ENCODE results near the gene LNX2.

LNX2 gene

GRCh38 chr13:27588405-27588804 is 31.9 kb downstream of the LNX2 start:
- H3F3A ChIP-seq (ENCODE audit: insufficient read depth, low read length), result 0 out of 2 replicates have a peak, but pooled peaks cover 3% of the 10 kb centered on the region
- H2AFZ ChIP-seq (ENCODE audit: low read length), result no peak overlapping the region
- no peak for TF ChIP-seq EZH2 (IDR thresholded peaks at IDR 0.05; ENCODE audit: borderline replicate concordance, low read length)
- no peak for TF ChIP-seq CTCF (IDR thresholded peaks at IDR 0.05; ENCODE audit: low read length)
- no peaks in the 10 kb centered on the region for H3K9me2 ChIP-seq (ENCODE audit: low read depth, low read length)
- no peak overlapping the region for H3K4me3 ChIP-seq (ENCODE audit: low read depth, low read length, poor library complexity, severe bottlenecking)
- peaks cover 5% of the 10 kb centered on the region for H3K4me1 ChIP-seq (ENCODE audit: insufficient read depth, low read length, severe bottlenecking)
- no peak overlapping the region for H3K27ac ChIP-seq (ENCODE audit: low read depth, low read length, poor library complexity, severe bottlenecking)
- H3K27me3 ChIP-seq (ENCODE audit: insufficient read depth, low read length), result no peaks in the 10 kb centered on the region
- no peaks in the 10 kb centered on the region for H3K36me3 ChIP-seq (ENCODE audit: insufficient read depth, low read length)
- H3K4me2 ChIP-seq (ENCODE audit: low read length), result no peak overlapping the region
- H3K9ac ChIP-seq (ENCODE audit: low read length), result no peak overlapping the region
- 0 out of 2 replicates have a peak, but pooled peaks cover 2% of the 10 kb centered on the region for H3K9me3 ChIP-seq (ENCODE audit: low read length)
- no peaks in the 10 kb centered on the region for H4K20me1 ChIP-seq (ENCODE audit: insufficient read depth, low read length)
- H3K79me2 ChIP-seq (ENCODE audit: insufficient read depth, low read length), result no peaks in the 10 kb centered on the region; the same call in 1 of the 2 replicates

GRCh38 chr13:27587095-27587746 is 33.1 kb downstream of the LNX2 start:
- no peaks in the 10 kb centered on the region; the same call in 1 of the 2 replicates for H3K79me2 ChIP-seq (ENCODE audit: insufficient read depth, low read length)
- H3K27ac ChIP-seq (ENCODE audit: low read depth, low read length, poor library complexity, severe bottlenecking), result no peak overlapping the region
- 0 out of 2 replicates have a peak, but pooled peaks cover 3% of the 10 kb centered on the region for H3F3A ChIP-seq (ENCODE audit: insufficient read depth, low read length)
- no peak overlapping the region for H3K4me2 ChIP-seq (ENCODE audit: low read length)
- TF ChIP-seq CTCF (IDR thresholded peaks at IDR 0.05; ENCODE audit: low read length) (no peak), EZH2 (IDR thresholded peaks at IDR 0.05; ENCODE audit: borderline replicate concordance, low read length) (no peak)
- H3K9me3 ChIP-seq (ENCODE audit: low read length), result 0 out of 2 replicates have a peak, but pooled peaks cover 2% of the 10 kb centered on the region
- H2AFZ ChIP-seq (ENCODE audit: low read length), result no peak overlapping the region
- no peaks in the 10 kb centered on the region for H3K9me2 ChIP-seq (ENCODE audit: low read depth, low read length)
- no peak overlapping the region for H3K9ac ChIP-seq (ENCODE audit: low read length)
- H4K20me1 ChIP-seq (ENCODE audit: insufficient read depth, low read length), result no peaks in the 10 kb centered on the region
- H3K4me3 ChIP-seq (ENCODE audit: low read depth, low read length, poor library complexity, severe bottlenecking), result no peak overlapping the region
- H3K36me3 ChIP-seq (ENCODE audit: insufficient read depth, low read length), result no peaks in the 10 kb centered on the region
- H3K27me3 ChIP-seq (ENCODE audit: insufficient read depth, low read length), result no peaks in the 10 kb centered on the region
- H3K4me1 ChIP-seq (ENCODE audit: insufficient read depth, low read length, severe bottlenecking), result peaks cover 5% of the 10 kb centered on the region

DNA sequence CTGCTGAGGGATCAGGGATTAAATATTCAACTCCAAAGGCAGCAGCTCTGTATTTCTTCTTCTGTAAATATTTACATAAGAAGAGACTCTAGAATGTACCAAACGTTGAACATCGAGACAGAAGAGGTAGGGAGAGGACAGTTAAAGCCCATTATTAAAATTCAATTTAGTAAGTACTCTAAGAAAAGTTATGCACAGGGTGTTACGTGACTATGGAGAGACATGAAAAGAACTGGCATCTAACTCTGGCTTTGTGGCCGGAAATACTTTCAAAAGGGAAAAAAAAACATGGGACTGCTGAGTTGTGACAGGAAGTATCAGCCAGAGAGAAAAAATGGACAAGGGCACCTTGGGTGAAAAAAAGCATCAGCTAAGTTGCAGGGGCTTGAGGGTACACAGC is 36.7 kb downstream of the LNX2 start:
- Histone ChIP-seq H2AFZ (ENCODE audit: low read length) (no peak overlapping the region), H3K4me1 (ENCODE audit: insufficient read depth, low read length, severe bottlenecking) (peaks cover 5% of the 10 kb centered on the region), H3F3A (ENCODE audit: insufficient read depth, low read length) (0 out of 2 replicates have a peak, but pooled peaks cover 3% of the 10 kb centered on the region), H3K27ac (ENCODE audit: low read depth, low read length, poor library complexity, severe bottlenecking) (no peak overlapping the region), H4K20me1 (ENCODE audit: insufficient read depth, low read length) (no peaks in the 10 kb centered on the region), H3K27me3 (ENCODE audit: insufficient read depth, low read length) (no peaks in the 10 kb centered on the region), H3K4me3 (ENCODE audit: low read depth, low read length, poor library complexity, severe bottlenecking) (no peak overlapping the region), H3K9ac (ENCODE audit: low read length) (no peak overlapping the region), H3K36me3 (ENCODE audit: insufficient read depth, low read length) (peaks cover 2% of the 10 kb centered on the region; the same call in 1 of the 2 replicates), H3K9me2 (ENCODE audit: low read depth, low read length) (no peaks in the 10 kb centered on the region), H3K9me3 (ENCODE audit: low read length) (0 out of 2 replicates have a peak, but pooled peaks cover 2% of the 10 kb centered on the region), H3K4me2 (ENCODE audit: low read length) (no peak overlapping the region), H3K79me2 (ENCODE audit: insufficient read depth, low read length) (no peaks in the 10 kb centered on the region; the same call in 1 of the 2 replicates)
- no peak for TF ChIP-seq EZH2 (IDR thresholded peaks at IDR 0.05; ENCODE audit: borderline replicate concordance, low read length)
- no peak for TF ChIP-seq CTCF (IDR thresholded peaks at IDR 0.05; ENCODE audit: low read length)
